GM19324 (cell line): ENCODE measurements around the gene HIGD1C.
"Not testable (repeated sequence)": the region's sequence is repeated elsewhere in the genome, so short reads cannot be mapped to it uniquely, and the experiment has no call there.

Experiments used
- ATAC-seq: cut with Tn5 transposase; IDR thresholded peaks from one replicate; pipeline ENCODE4 v1.9.1; 2021; ENCODE audit warnings: mild to moderate bottlenecking, moderate library complexity; ENCODE audit not compliant: unreplicated experiment, low FRiP score

The HIGD1C gene

GRCh38 chr12:50952510-50952909 is at the start of gene HIGD1C:
Gene HIGD1C (plus strand): TSS chr12:50952544. CDS start chr12:50953999, 1,455 bp downstream.
- no peak for ATAC-seq

GRCh38 chr12:50908479-50908878 is 43.9 kb upstream of the HIGD1C start:
- not testable (repeated sequence) for ATAC-seq

- ATAC-seq = not testable (repeated sequence)
Measured at GRCh38 chr12:50912361-50912760, 40.0 kb upstream of the HIGD1C start.

- no peak for ATAC-seq
Measured at GRCh38 chr12:50913224-50913623, 39.1 kb upstream of the HIGD1C start.

GRCh38 chr12:50914872-50915484 is 37.4 kb upstream of the HIGD1C start:
- ATAC-seq = no peak

- ATAC-seq = no peak
Measured at GRCh38 chr12:50916292-50916691, 36.1 kb upstream of the HIGD1C start.

- ATAC-seq = peak; percentile 56
Measured at GRCh38 chr12:50918584-50919316, 33.6 kb upstream of the HIGD1C start.

GRCh38 chr12:50922820-50923219 is 29.5 kb upstream of the HIGD1C start:
- ATAC-seq = no peak

GRCh38 chr12:50923361-50924130 is 28.8 kb upstream of the HIGD1C start:
- no peak for ATAC-seq

GRCh38 chr12:50924131-50924438 is 28.3 kb upstream of the HIGD1C start:
- peak; percentile 75 for ATAC-seq

GRCh38 chr12:50924439-50925341 is 27.7 kb upstream of the HIGD1C start:
- peak; percentile 74 for ATAC-seq

- ATAC-seq = no peak
Measured at GRCh38 chr12:50925342-50925651, 27.0 kb upstream of the HIGD1C start.

- ATAC-seq = no peak
Measured at GRCh38 chr12:50925920-50926319, 26.4 kb upstream of the HIGD1C start.

- ATAC-seq = no peak
Measured at GRCh38 chr12:50926415-50926814, 25.9 kb upstream of the HIGD1C start.

- not testable (repeated sequence) for ATAC-seq
Measured at GRCh38 chr12:50926932-50927331, 25.4 kb upstream of the HIGD1C start.

- no peak for ATAC-seq
Measured at GRCh38 chr12:50927356-50927755, 25.0 kb upstream of the HIGD1C start.

GRCh38 chr12:50927766-50928224 is 24.5 kb upstream of the HIGD1C start:
- ATAC-seq = no peak

- no peak for ATAC-seq
Measured at GRCh38 chr12:50928392-50928791, 24.0 kb upstream of the HIGD1C start.

GRCh38 chr12:50929831-50930230 is 22.5 kb upstream of the HIGD1C start:
- ATAC-seq = no peak

- not testable (repeated sequence) for ATAC-seq
Measured at GRCh38 chr12:50930477-50930876, 21.9 kb upstream of the HIGD1C start.
